ENCODE data around the gene HOXC5.

Gene HOXC5

DNA sequence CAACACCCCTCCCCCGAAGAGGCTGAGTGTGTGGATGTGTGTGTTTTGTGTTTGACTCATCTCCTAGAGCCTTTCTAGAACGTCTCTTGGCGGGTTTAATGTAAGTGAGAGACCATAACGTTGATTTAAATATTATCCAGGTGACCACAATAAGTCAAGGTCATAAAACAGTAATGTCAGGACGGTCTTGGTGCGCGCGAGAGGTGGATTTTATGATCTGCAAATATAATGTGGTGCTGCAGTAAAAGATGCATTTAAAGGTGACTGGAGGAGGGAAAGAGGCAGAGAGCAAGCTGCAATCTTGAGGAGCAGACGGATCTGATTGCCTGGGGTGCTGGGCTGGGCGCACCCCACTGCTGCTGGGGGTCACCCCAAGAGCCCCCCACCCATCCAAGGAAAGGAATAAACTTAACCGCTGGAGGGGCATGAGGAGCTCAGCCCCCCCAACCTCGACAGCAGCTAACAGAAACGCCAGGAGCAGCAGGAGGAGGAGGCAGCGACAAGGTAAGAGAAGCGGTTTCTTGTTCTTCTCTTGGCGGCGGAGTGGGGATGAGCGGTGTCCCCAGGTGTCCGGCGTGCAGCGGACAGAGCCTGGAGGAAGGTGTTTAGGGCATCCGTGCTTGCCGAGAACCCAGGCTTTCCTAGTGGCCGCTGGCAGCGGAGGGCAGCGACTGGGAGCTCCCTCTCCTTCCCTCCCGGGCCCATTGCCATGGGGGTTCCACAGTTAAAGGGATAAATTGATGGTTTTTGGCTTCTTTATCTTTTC, 42.4 kb upstream of the HOXC5 start:
- no peaks in the 10 kb centered on the region for H3K36me3 ChIP-seq
- H3K27me3 ChIP-seq: peaks cover 100% of the 10 kb centered on the region
- peaks cover 13 to 19% of the 10 kb centered on the region in 2 experiments for H3K4me1 ChIP-seq (ENCODE audit: control insufficient read depth in 1 of 2, insufficient read depth in 1 of 2, low read depth in 1 of 2, low read length in 1 of 2)
- no peak overlapping the region for H3K4me3 ChIP-seq (ENCODE audit: low read depth in 1 of 2, low read length in 1 of 2)
- no peaks in the 10 kb centered on the region for H3K9me3 ChIP-seq
- no peak overlapping the region for H3K27ac ChIP-seq
- TF ChIP-seq CTCF (IDR thresholded peaks at IDR 0.05): no peak

DNA sequence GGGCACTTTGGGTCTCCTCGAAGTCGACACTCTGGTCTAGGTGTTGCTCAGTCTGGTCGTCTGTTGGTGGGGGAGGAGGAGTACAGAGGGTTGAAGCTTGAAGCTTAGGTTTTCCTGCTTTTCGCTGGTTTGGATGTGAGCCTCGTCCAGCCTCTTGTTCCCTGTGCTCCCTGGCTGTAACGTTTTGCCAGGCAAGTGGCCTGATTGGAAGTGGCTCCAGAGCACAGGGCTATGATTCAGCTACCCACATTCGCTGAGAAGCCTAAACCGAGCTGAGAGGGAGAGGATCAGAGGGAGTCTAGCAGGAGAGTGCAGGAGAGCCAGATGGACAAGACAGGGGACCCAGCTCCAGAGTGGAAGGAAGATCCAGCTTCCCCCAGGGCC, 41.8 kb upstream of the HOXC5 start:
- Histone ChIP-seq H3K4me3 (ENCODE audit: low read depth in 1 of 2, low read length in 1 of 2) (no peak overlapping the region), H3K9me3 (no peaks in the 10 kb centered on the region), H3K27me3 (peaks cover 100% of the 10 kb centered on the region), H3K36me3 (no peaks in the 10 kb centered on the region), H3K27ac (no peak overlapping the region), H3K4me1 (ENCODE audit: control insufficient read depth in 1 of 2, insufficient read depth in 1 of 2, low read depth in 1 of 2, low read length in 1 of 2) (peaks cover 12 to 19% of the 10 kb centered on the region in 2 experiments)
- no peak for TF ChIP-seq CTCF (IDR thresholded peaks at IDR 0.05)

- no peak overlapping the region for H3K4me3 ChIP-seq (ENCODE audit: low read depth in 1 of 2, low read length in 1 of 2)
- H3K27me3 ChIP-seq: peaks cover 100% of the 10 kb centered on the region
These were observed 40.4 kb upstream of the HOXC5 start for GRCh38 chr12:53992377-53992889.

GRCh38 chr12:53993162-53994008, 39.5 kb upstream of the HOXC5 start:
- H3K4me1 ChIP-seq (ENCODE audit: control insufficient read depth in 1 of 2, insufficient read depth in 1 of 2, low read depth in 1 of 2, low read length in 1 of 2): peaks cover 15 to 19% of the 10 kb centered on the region in 2 experiments
- H3K27ac ChIP-seq: no peak overlapping the region
- no peaks in the 10 kb centered on the region for H3K9me3 ChIP-seq
- no peaks in the 10 kb centered on the region for H3K36me3 ChIP-seq
- no peak overlapping the region for H3K4me3 ChIP-seq (ENCODE audit: low read depth in 1 of 2, low read length in 1 of 2)
- TF ChIP-seq CTCF (IDR thresholded peaks at IDR 0.05): no peak
- peaks cover 100% of the 10 kb centered on the region for H3K27me3 ChIP-seq

More at GRCh38 chr12:53992377-53992889, 40.4 kb upstream of the HOXC5 start:
- H3K27ac ChIP-seq: no peak overlapping the region
- TF ChIP-seq CTCF (IDR thresholded peaks at IDR 0.05): no peak
- H3K36me3 ChIP-seq: no peaks in the 10 kb centered on the region
- peaks cover 15 to 19% of the 10 kb centered on the region in 2 experiments for H3K4me1 ChIP-seq (ENCODE audit: control insufficient read depth in 1 of 2, insufficient read depth in 1 of 2, low read depth in 1 of 2, low read length in 1 of 2)
- H3K9me3 ChIP-seq: no peaks in the 10 kb centered on the region

DNA sequence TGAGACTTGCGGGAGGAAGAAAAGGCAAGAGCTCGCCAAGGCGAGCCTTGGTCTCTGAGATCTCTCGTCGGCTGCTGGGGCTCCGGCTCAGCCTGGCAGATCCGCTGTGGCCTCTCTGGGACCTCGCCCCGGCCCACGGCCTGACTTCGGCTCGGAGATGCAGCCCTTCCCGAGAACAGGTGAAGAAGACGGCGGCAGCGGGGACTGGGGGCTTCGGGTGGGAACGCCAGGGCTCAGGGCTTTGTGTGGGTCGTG, 38.9 kb upstream of the HOXC5 start:
- H3K4me1 ChIP-seq (ENCODE audit: control insufficient read depth in 1 of 2, insufficient read depth in 1 of 2, low read depth in 1 of 2, low read length in 1 of 2): peaks cover 15 to 19% of the 10 kb centered on the region in 2 experiments
- no peak overlapping the region for H3K4me3 ChIP-seq (ENCODE audit: low read depth in 1 of 2, low read length in 1 of 2)
- H3K9me3 ChIP-seq: no peaks in the 10 kb centered on the region
- no peaks in the 10 kb centered on the region for H3K36me3 ChIP-seq
- H3K27ac ChIP-seq: no peak overlapping the region
- peaks cover 100% of the 10 kb centered on the region for H3K27me3 ChIP-seq
- TF ChIP-seq CTCF (IDR thresholded peaks at IDR 0.05): no peak
